ENCODE results near the gene CASP5. TPM values are rescaled to one million over a fixed set of nuclear protein-coding genes. Genes with fewer than 3 reads are reported as not detected.

Gene CASP5
- total and polyA plus RNA-seq, 12 donors = 0.27 to 4.2 (median 0.81) TPM; not detected in 6

- H3K27me3 ChIP-seq = no peaks in the 10 kb centered on the region
- H3K9me3 ChIP-seq (replicated peaks in 1 of 3) = no peaks in the 10 kb centered on the region
- H3K36me3 ChIP-seq (replicated peaks in 1 of 2) = no peaks in the 10 kb centered on the region
- WGBS, 4 donors = 70 to 94% (median 82%) methylated on average over 1 of the region's 1 CpG
- intact Hi-C loops (cut with DNase I) = no loop called here
- peak overlapping the region in 1 of 4 donors; percentile 53 for H3K4me3 ChIP-seq
- H3K27ac ChIP-seq = peak overlapping the region in 2 of 5 donors; percentile 68 to 80
- TF ChIP-seq POLR2A (IDR thresholded peaks at IDR 0.05) (no peak), CTCF (IDR thresholded peaks at IDR 0.05) (no peak)
- H3K4me1 ChIP-seq (replicated peaks in 1 of 2) = no peaks in the 10 kb centered on the region
- no peak for DNase-seq
These were observed 10.8 kb upstream of the CASP5 start for GRCh38 chr11:105033781-105034180.

GRCh38 chr11:105033343-105033742, 10.4 kb upstream of the CASP5 start:
- DNase-seq = peak in 1 of 7 donors; percentile 24
- TF ChIP-seq POLR2A (IDR thresholded peaks at IDR 0.05) (no peak), CTCF (IDR thresholded peaks at IDR 0.05) (no peak)

GRCh38 chr11:105032495-105032894, 9.5 kb upstream of the CASP5 start:
- H3K36me3 ChIP-seq (replicated peaks in 1 of 2) = no peaks in the 10 kb centered on the region
- no peak for DNase-seq
- H3K4me3 ChIP-seq = peak overlapping the region in 1 of 4 donors; percentile 24
- no peaks in the 10 kb centered on the region for H3K27me3 ChIP-seq
- H3K27ac ChIP-seq = peak overlapping the region in 1 of 5 donors; percentile 10
- intact Hi-C loops (cut with DNase I) = no loop called here
- TF ChIP-seq CTCF (IDR thresholded peaks at IDR 0.05) = no peak
- no peak for TF ChIP-seq POLR2A (IDR thresholded peaks at IDR 0.05)
- no peaks in the 10 kb centered on the region for H3K9me3 ChIP-seq (replicated peaks in 1 of 3)
- WGBS, 4 donors = 71 to 92% (median 76%) methylated on average over 2 of the region's 2 CpGs
- H3K4me1 ChIP-seq (replicated peaks in 1 of 2) = no peaks in the 10 kb centered on the region

More at GRCh38 chr11:105033343-105033742, 10.4 kb upstream of the CASP5 start:
- peak overlapping the region in 1 of 5 donors; percentile 12 for H3K27ac ChIP-seq
- intact Hi-C loops (cut with DNase I) = no loop called here
- WGBS, 4 donors = 77 to 88% (median 80%) methylated on average over 3 of the region's 3 CpGs
- no peaks in the 10 kb centered on the region for H3K9me3 ChIP-seq (replicated peaks in 1 of 3)
- peak overlapping the region in 1 of 4 donors; percentile 53 for H3K4me3 ChIP-seq
- no peaks in the 10 kb centered on the region for H3K4me1 ChIP-seq (replicated peaks in 1 of 2)
- H3K36me3 ChIP-seq (replicated peaks in 1 of 2) = no peaks in the 10 kb centered on the region
- H3K27me3 ChIP-seq = no peaks in the 10 kb centered on the region

GRCh38 chr11:105027678-105028077, 4.7 kb upstream of the CASP5 start:
- H3K9me3 ChIP-seq (replicated peaks in 1 of 3) = no peaks in the 10 kb centered on the region
- H3K4me3 ChIP-seq = no peak overlapping the region
- no peak for DNase-seq
- no peak for TF ChIP-seq POLR2A (IDR thresholded peaks at IDR 0.05)
- TF ChIP-seq CTCF (IDR thresholded peaks at IDR 0.05) = no peak
- 73 to 81% (median 76%) methylated on average over 3 of the region's 3 CpGs for WGBS, 4 donors
- peaks cover 0 to 12% of the 10 kb centered on the region in 2 donors for H3K36me3 ChIP-seq (replicated peaks in 1 of 2)
- no peaks in the 10 kb centered on the region for H3K4me1 ChIP-seq (replicated peaks in 1 of 2)
- intact Hi-C loops (cut with DNase I) = no loop called here
- no peaks in the 10 kb centered on the region for H3K27me3 ChIP-seq
- no peak overlapping the region for H3K27ac ChIP-seq

Data from adrenal gland (tissue), 12 donors.